GM18507 (cell line): ENCODE results near the gene KCNAB1.

ENCODE experiments used
- DNase-seq: peaks from one replicate; pipeline ENCODE4 v3.0.0; 2011; ENCODE audit warnings: low read depth; ENCODE audit not compliant: insufficient read length; ENCODE audit errors: extremely low spot score
- FAIRE-seq: peaks from 2 replicates; lab custom pipeline; 2011; peaks lifted over from hg19 to GRCh38; lab: Jason Lieb, UNC

Gene KCNAB1

GRCh38 chr3:156298938-156299337 is 178.6 kb downstream of the KCNAB1 start:
- no peak for DNase-seq
- FAIRE-seq: no peak

GRCh38 chr3:156299569-156299968 is 179.2 kb downstream of the KCNAB1 start:
- FAIRE-seq: no peak
- no peak for DNase-seq

GRCh38 chr3:156300371-156300770 is 180.0 kb downstream of the KCNAB1 start:
- FAIRE-seq: no peak

GRCh38 chr3:156300929-156301840 is 180.8 kb downstream of the KCNAB1 start:
- FAIRE-seq: no peak
- no peak for DNase-seq

More at GRCh38 chr3:156300371-156300770, 180.0 kb downstream of the KCNAB1 start:
- no peak for DNase-seq

GRCh38 chr3:156303001-156303707 is 182.8 kb downstream of the KCNAB1 start:
- DNase-seq: no peak
- FAIRE-seq: no peak

- DNase-seq (no peak), FAIRE-seq (no peak)
Observed at GRCh38 chr3:156304406-156304805, 184.0 kb downstream of the KCNAB1 start.

- no peak for DNase-seq
- FAIRE-seq: no peak
Observed at GRCh38 chr3:156305672-156306071, 185.3 kb downstream of the KCNAB1 start.

- FAIRE-seq (no peak), DNase-seq (no peak)
Observed at GRCh38 chr3:156307704-156308103, 187.3 kb downstream of the KCNAB1 start.

- no peak for FAIRE-seq
- DNase-seq: no peak
Observed at GRCh38 chr3:156311431-156311830, 191.1 kb downstream of the KCNAB1 start.

GRCh38 chr3:156311930-156312329 is 191.6 kb downstream of the KCNAB1 start:
- FAIRE-seq (no peak), DNase-seq (no peak)

GRCh38 chr3:156316076-156316475 is 195.7 kb downstream of the KCNAB1 start:
- no peak for DNase-seq
- FAIRE-seq: no peak

GRCh38 chr3:156317462-156318074 is 197.2 kb downstream of the KCNAB1 start:
- no peak for FAIRE-seq
- DNase-seq: no peak

- DNase-seq (no peak), FAIRE-seq (no peak)
Observed at GRCh38 chr3:156321945-156322344, 201.6 kb downstream of the KCNAB1 start.

GRCh38 chr3:156323466-156323865 is 203.1 kb downstream of the KCNAB1 start:
- no peak for FAIRE-seq
- no peak for DNase-seq

- DNase-seq (no peak), FAIRE-seq (no peak)
Observed at GRCh38 chr3:156330415-156330814, 210.0 kb downstream of the KCNAB1 start.

- FAIRE-seq: no peak
Observed at GRCh38 chr3:156332304-156332703, 211.9 kb downstream of the KCNAB1 start.

GRCh38 chr3:156334841-156335545 is 214.6 kb downstream of the KCNAB1 start:
- DNase-seq: no peak
- FAIRE-seq: no peak

More at GRCh38 chr3:156332304-156332703, 211.9 kb downstream of the KCNAB1 start:
- no peak for DNase-seq

GRCh38 chr3:156339491-156339890 is 219.1 kb downstream of the KCNAB1 start:
- no peak for DNase-seq
- no peak for FAIRE-seq

- FAIRE-seq (no peak), DNase-seq (no peak)
Observed at GRCh38 chr3:156341332-156341731, 221.0 kb downstream of the KCNAB1 start.
